ENCODE results near the gene FARP2. TPM values are rescaled to one million over a fixed set of nuclear protein-coding genes. Genes with fewer than 3 reads are reported as not detected.

The FARP2 gene
- total RNA-seq, 1 experiment from 2014 or later, result 29.9 TPM

GRCh38 chr2:241509155-241509784, 153.2 kb downstream of the FARP2 start:
- no peaks in the 10 kb centered on the region for H3F3A ChIP-seq (ENCODE audit: low read length, unreplicated experiment)
- TSS peak; percentile 40 for BruUV-seq (replicated peaks)
- H3K79me2 ChIP-seq (ENCODE audit: low read length), result peaks cover 38% of the 10 kb centered on the region
- CTCF ChIA-PET, result no interaction called here
- no peaks in the 10 kb centered on the region for H3K9me3 ChIP-seq (ENCODE audit: low read length)
- H3K9ac ChIP-seq (ENCODE audit: low read length), result peak overlapping the region; percentile 82
- no peaks in the 10 kb centered on the region for H3K9me2 ChIP-seq (replicated peaks; ENCODE audit: low read length)
- no peak for DNase-seq
- peak overlapping the region; percentile 91 for H3K4me2 ChIP-seq (ENCODE audit: low read length)
- H4K20me1 ChIP-seq (ENCODE audit: low read length), result no peaks in the 10 kb centered on the region; the same call in 1 of the 2 replicates
- intact Hi-C loops (cut with micrococcal nuclease), result loop anchor here (5.0 kb wide), 2 partner anchors 48 to 152 kb away; partner anchors contain the start of genes BOK and FARP2
- no peak for TF ChIP-seq EZH2phosphoT487 (IDR thresholded peaks at IDR 0.05; ENCODE audit: borderline replicate concordance, low read length)
- no peak for TF ChIP-seq CTCF (conservative IDR thresholded peaks at IDR 0.05; ENCODE audit: low read depth, low read length)
- no peak for TF ChIP-seq EZH2 (IDR thresholded peaks at IDR 0.05; ENCODE audit: low read length, unreplicated experiment)
- ATAC-seq, result no peak
- peak overlapping the region; percentile 90; the same call in 1 of the 2 replicates for H3K4me3 ChIP-seq (ENCODE audit: low read length)
- H3K27ac ChIP-seq (ENCODE audit: low read length), result no peak overlapping the region
- peak overlapping the region; percentile 95 for H2AFZ ChIP-seq (ENCODE audit: low read length)
- no peaks in the 10 kb centered on the region for H3K27me3 ChIP-seq (ENCODE audit: low read length)
- H3K36me3 ChIP-seq (ENCODE audit: low read depth, low read length), result no peaks in the 10 kb centered on the region
- POLR2A ChIA-PET (ENCODE audit: unreplicated experiment), result no interaction called here
- peaks cover 17% of the 10 kb centered on the region for H3K4me1 ChIP-seq (ENCODE audit: insufficient read depth, low read length)

DNA sequence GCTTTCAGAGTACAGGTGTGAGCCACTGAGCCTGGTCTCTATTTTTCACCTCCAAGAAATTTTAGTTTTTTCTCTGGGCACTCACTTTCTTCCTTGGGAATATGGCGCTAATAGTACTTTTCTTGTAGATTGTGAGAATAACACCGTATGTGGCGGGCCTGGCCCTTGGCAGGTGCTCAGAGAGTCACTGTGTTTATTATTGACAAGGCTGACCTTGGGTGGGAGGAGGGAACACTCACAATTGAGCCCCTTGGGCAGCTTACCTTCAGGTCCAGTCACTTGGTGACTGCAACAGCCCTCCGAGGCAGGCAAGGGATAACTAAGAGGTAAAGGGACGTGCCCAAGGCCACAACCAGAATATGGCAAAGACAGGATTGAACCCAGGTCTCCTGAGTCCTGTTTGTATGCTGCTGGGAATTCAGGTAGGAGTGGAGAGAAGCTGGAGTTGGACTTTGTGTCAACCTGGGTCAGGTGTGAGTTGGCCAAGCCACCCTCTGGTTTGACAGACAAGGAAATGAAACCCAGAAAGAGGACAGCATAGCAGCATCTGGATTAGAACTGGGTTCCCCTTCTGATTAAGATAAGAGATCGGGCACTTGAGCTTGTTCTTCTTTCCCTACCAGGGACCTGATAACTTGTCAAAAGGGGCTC, 155.1 kb downstream of the FARP2 start:
- peaks cover 19% of the 10 kb centered on the region for H3K79me2 ChIP-seq (ENCODE audit: low read length)
- TF ChIP-seq EZH2phosphoT487 (IDR thresholded peaks at IDR 0.05; ENCODE audit: borderline replicate concordance, low read length) (no peak), CTCF (conservative IDR thresholded peaks at IDR 0.05; ENCODE audit: low read depth, low read length) (no peak), EZH2 (IDR thresholded peaks at IDR 0.05; ENCODE audit: low read length, unreplicated experiment) (no peak)
- no peaks in the 10 kb centered on the region for H4K20me1 ChIP-seq (ENCODE audit: low read length)
- no peak overlapping the region for H3K27ac ChIP-seq (ENCODE audit: low read length)
- H3K27me3 ChIP-seq (ENCODE audit: low read length), result no peaks in the 10 kb centered on the region
- DNase-seq (no peak), ATAC-seq (no peak)
- H3K9me3 ChIP-seq (ENCODE audit: low read length), result no peaks in the 10 kb centered on the region
- H3K9me2 ChIP-seq (replicated peaks; ENCODE audit: low read length), result no peaks in the 10 kb centered on the region
- no peak overlapping the region for H2AFZ ChIP-seq (ENCODE audit: low read length)
- no peaks in the 10 kb centered on the region for H3F3A ChIP-seq (ENCODE audit: low read length, unreplicated experiment)
- BruUV-seq (replicated peaks), result TSS peak; percentile 14
- H3K4me2 ChIP-seq (ENCODE audit: low read length), result no peak overlapping the region
- H3K9ac ChIP-seq (ENCODE audit: low read length), result no peak overlapping the region
- intact Hi-C loops (cut with micrococcal nuclease), result no loop called here
- ChIA-PET CTCF (no interaction called here), POLR2A (ENCODE audit: unreplicated experiment) (no interaction called here)
- peaks cover 11% of the 10 kb centered on the region for H3K4me1 ChIP-seq (ENCODE audit: insufficient read depth, low read length)
- no peak overlapping the region for H3K4me3 ChIP-seq (ENCODE audit: low read length)
- no peaks in the 10 kb centered on the region for H3K36me3 ChIP-seq (ENCODE audit: low read depth, low read length)

- Histone ChIP-seq H3K79me2 (ENCODE audit: low read length) (no peaks in the 10 kb centered on the region), H3K27me3 (ENCODE audit: low read length) (no peaks in the 10 kb centered on the region), H3K9me2 (replicated peaks; ENCODE audit: low read length) (no peaks in the 10 kb centered on the region), H3F3A (ENCODE audit: low read length, unreplicated experiment) (no peaks in the 10 kb centered on the region), H3K27ac (ENCODE audit: low read length) (no peak overlapping the region), H3K36me3 (ENCODE audit: low read depth, low read length) (no peaks in the 10 kb centered on the region), H2AFZ (ENCODE audit: low read length) (no peak overlapping the region), H3K9ac (ENCODE audit: low read length) (no peak overlapping the region), H4K20me1 (ENCODE audit: low read length) (no peaks in the 10 kb centered on the region), H3K4me3 (ENCODE audit: low read length) (no peak overlapping the region), H3K9me3 (ENCODE audit: low read length) (no peaks in the 10 kb centered on the region), H3K4me2 (ENCODE audit: low read length) (no peak overlapping the region), H3K4me1 (ENCODE audit: insufficient read depth, low read length) (no peaks in the 10 kb centered on the region)
- ATAC-seq (no peak), DNase-seq (no peak)
- ChIA-PET CTCF (no interaction called here), POLR2A (ENCODE audit: unreplicated experiment) (no interaction called here)
- BruUV-seq (replicated peaks), result no TSS peak
- intact Hi-C loops (cut with micrococcal nuclease), result no loop called here
- TF ChIP-seq CTCF (conservative IDR thresholded peaks at IDR 0.05; ENCODE audit: low read depth, low read length), result no peak
Observed at GRCh38 chr2:241514553-241514952, 158.5 kb downstream of the FARP2 start.

Measured in PC-3 (cell line).